ENCODE data around the gene WBP1.
A peak's percentile ranks its signal among the peaks of the same experiment; 100 is the strongest.

The WBP1 gene

GRCh38 chr2:74499940-74500577 is 41.8 kb downstream of the WBP1 start:
- Histone ChIP-seq H3K36me3 (ENCODE audit: insufficient read depth, low read length) (no peaks in the 10 kb centered on the region), H3K27me3 (ENCODE audit: insufficient read depth, low read length) (no peaks in the 10 kb centered on the region), H3K27ac (ENCODE audit: low read depth, low read length) (no peak overlapping the region), H3K79me2 (ENCODE audit: control insufficient read depth, insufficient read depth, low read length, unreplicated experiment) (peaks cover 21% of the 10 kb centered on the region), H3K4me3 (ENCODE audit: low read depth, low read length) (peak overlapping the region; percentile 81), H3K4me1 (ENCODE audit: control insufficient read depth, insufficient read depth, low read length, unreplicated experiment) (peaks cover 26% of the 10 kb centered on the region), H2AFZ (ENCODE audit: low read length, unreplicated experiment) (no peak overlapping the region)

DNA sequence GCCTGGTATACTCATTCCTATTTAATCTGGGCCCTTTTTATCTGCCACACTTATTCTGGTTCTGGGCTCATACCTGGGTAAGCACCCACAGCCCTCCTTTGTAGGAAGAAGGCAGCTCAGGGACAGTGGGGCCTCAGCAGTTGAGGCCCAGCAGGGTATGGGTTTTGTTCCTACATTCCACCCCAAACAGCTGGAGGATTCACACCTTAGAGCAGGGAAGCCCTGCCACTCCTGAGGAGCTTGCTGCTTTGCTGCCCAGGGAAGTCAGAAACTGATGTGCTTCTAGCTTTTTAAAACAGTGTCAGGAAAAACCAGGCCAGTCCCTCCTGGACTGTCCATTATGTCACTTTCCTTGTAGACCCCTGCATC is 42.3 kb downstream of the WBP1 start:
- Histone ChIP-seq H3K27ac (ENCODE audit: low read depth, low read length) (no peak overlapping the region), H3K27me3 (ENCODE audit: insufficient read depth, low read length) (no peaks in the 10 kb centered on the region), H3K36me3 (ENCODE audit: insufficient read depth, low read length) (no peaks in the 10 kb centered on the region), H2AFZ (ENCODE audit: low read length, unreplicated experiment) (no peak overlapping the region), H3K79me2 (ENCODE audit: control insufficient read depth, insufficient read depth, low read length, unreplicated experiment) (peaks cover 26% of the 10 kb centered on the region), H3K4me1 (ENCODE audit: control insufficient read depth, insufficient read depth, low read length, unreplicated experiment) (peaks cover 31% of the 10 kb centered on the region), H3K4me3 (ENCODE audit: low read depth, low read length) (no peak overlapping the region)

GRCh38 chr2:74501335-74502071 is 43.3 kb downstream of the WBP1 start:
- H2AFZ ChIP-seq (ENCODE audit: low read length, unreplicated experiment), result no peak overlapping the region
- H3K79me2 ChIP-seq (ENCODE audit: control insufficient read depth, insufficient read depth, low read length, unreplicated experiment), result peaks cover 32% of the 10 kb centered on the region
- H3K4me1 ChIP-seq (ENCODE audit: control insufficient read depth, insufficient read depth, low read length, unreplicated experiment), result peaks cover 36% of the 10 kb centered on the region
- H3K36me3 ChIP-seq (ENCODE audit: insufficient read depth, low read length), result no peaks in the 10 kb centered on the region
- H3K27me3 ChIP-seq (ENCODE audit: insufficient read depth, low read length), result no peaks in the 10 kb centered on the region
- no peak overlapping the region for H3K27ac ChIP-seq (ENCODE audit: low read depth, low read length)
- peak overlapping the region; percentile 76 for H3K4me3 ChIP-seq (ENCODE audit: low read depth, low read length)

DNA sequence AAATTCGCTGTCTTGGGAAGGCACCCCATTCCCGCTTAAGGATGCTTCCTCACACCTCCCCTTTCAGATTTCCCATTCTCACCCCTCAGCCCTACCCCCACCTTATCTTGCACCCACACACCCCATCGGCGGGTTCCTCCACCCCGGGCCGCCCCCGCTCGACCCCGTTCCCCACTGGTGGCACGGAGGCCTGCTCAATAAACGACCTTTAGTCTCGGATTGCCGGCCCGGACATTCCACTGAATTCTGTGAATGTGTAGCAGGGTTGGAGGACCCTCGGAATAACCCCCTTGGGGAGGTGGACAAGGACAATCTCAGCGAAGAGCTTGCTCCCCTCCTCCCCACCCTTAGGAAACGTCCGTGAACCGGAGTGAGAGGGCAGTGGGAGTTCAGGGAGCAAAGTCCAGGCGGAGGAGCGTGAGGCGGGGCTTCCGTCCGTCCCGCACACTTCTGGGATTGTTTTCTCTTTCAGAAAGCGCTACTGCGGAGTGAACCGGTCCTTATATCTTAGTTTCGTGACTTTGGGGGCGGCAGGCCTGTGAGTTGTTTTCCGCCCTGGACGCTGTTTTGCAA is 44.0 kb downstream of the WBP1 start:
- Histone ChIP-seq H3K4me1 (ENCODE audit: control insufficient read depth, insufficient read depth, low read length, unreplicated experiment) (peaks cover 41% of the 10 kb centered on the region), H3K27ac (ENCODE audit: low read depth, low read length) (no peak overlapping the region), H3K27me3 (ENCODE audit: insufficient read depth, low read length) (no peaks in the 10 kb centered on the region), H3K36me3 (ENCODE audit: insufficient read depth, low read length) (no peaks in the 10 kb centered on the region), H3K4me3 (ENCODE audit: low read depth, low read length) (peak overlapping the region; percentile 76), H3K79me2 (ENCODE audit: control insufficient read depth, insufficient read depth, low read length, unreplicated experiment) (peaks cover 32% of the 10 kb centered on the region), H2AFZ (ENCODE audit: low read length, unreplicated experiment) (peak overlapping the region; percentile 57)

GRCh38 chr2:74502720-74503505 is 44.7 kb downstream of the WBP1 start:
- Histone ChIP-seq H2AFZ (ENCODE audit: low read length, unreplicated experiment) (peak overlapping the region; percentile 57), H3K27me3 (ENCODE audit: insufficient read depth, low read length) (no peaks in the 10 kb centered on the region), H3K79me2 (ENCODE audit: control insufficient read depth, insufficient read depth, low read length, unreplicated experiment) (peaks cover 32% of the 10 kb centered on the region), H3K4me1 (ENCODE audit: control insufficient read depth, insufficient read depth, low read length, unreplicated experiment) (peaks cover 39% of the 10 kb centered on the region), H3K36me3 (ENCODE audit: insufficient read depth, low read length) (no peaks in the 10 kb centered on the region), H3K4me3 (ENCODE audit: low read depth, low read length) (peak overlapping the region; percentile 76), H3K27ac (ENCODE audit: low read depth, low read length) (peak overlapping the region; percentile 82)

- Histone ChIP-seq H3K27me3 (ENCODE audit: insufficient read depth, low read length) (no peaks in the 10 kb centered on the region), H3K79me2 (ENCODE audit: control insufficient read depth, insufficient read depth, low read length, unreplicated experiment) (peaks cover 32% of the 10 kb centered on the region), H3K4me1 (ENCODE audit: control insufficient read depth, insufficient read depth, low read length, unreplicated experiment) (peaks cover 34% of the 10 kb centered on the region), H2AFZ (ENCODE audit: low read length, unreplicated experiment) (peak overlapping the region; percentile 57), H3K27ac (ENCODE audit: low read depth, low read length) (peak overlapping the region; percentile 82), H3K36me3 (ENCODE audit: insufficient read depth, low read length) (no peaks in the 10 kb centered on the region), H3K4me3 (ENCODE audit: low read depth, low read length) (peak overlapping the region; percentile 76)
These were observed 45.6 kb downstream of the WBP1 start for GRCh38 chr2:74503506-74504475.

- Histone ChIP-seq H3K4me3 (ENCODE audit: low read depth, low read length) (peak overlapping the region; percentile 76), H2AFZ (ENCODE audit: low read length, unreplicated experiment) (no peak overlapping the region), H3K4me1 (ENCODE audit: control insufficient read depth, insufficient read depth, low read length, unreplicated experiment) (peaks cover 34% of the 10 kb centered on the region), H3K27ac (ENCODE audit: low read depth, low read length) (peak overlapping the region; percentile 82; the same call in 1 of the 2 replicates), H3K36me3 (ENCODE audit: insufficient read depth, low read length) (no peaks in the 10 kb centered on the region), H3K27me3 (ENCODE audit: insufficient read depth, low read length) (no peaks in the 10 kb centered on the region), H3K79me2 (ENCODE audit: control insufficient read depth, insufficient read depth, low read length, unreplicated experiment) (peaks cover 32% of the 10 kb centered on the region)
These were observed 46.4 kb downstream of the WBP1 start for GRCh38 chr2:74504591-74504990.

GRCh38 chr2:74505448-74506246 is 47.4 kb downstream of the WBP1 start:
- no peak overlapping the region for H2AFZ ChIP-seq (ENCODE audit: low read length, unreplicated experiment)
- no peaks in the 10 kb centered on the region for H3K36me3 ChIP-seq (ENCODE audit: insufficient read depth, low read length)
- H3K27me3 ChIP-seq (ENCODE audit: insufficient read depth, low read length), result no peaks in the 10 kb centered on the region
- H3K4me3 ChIP-seq (ENCODE audit: low read depth, low read length), result peak overlapping the region; percentile 76
- H3K27ac ChIP-seq (ENCODE audit: low read depth, low read length), result peak overlapping the region; percentile 82
- H3K4me1 ChIP-seq (ENCODE audit: control insufficient read depth, insufficient read depth, low read length, unreplicated experiment), result peaks cover 34% of the 10 kb centered on the region
- H3K79me2 ChIP-seq (ENCODE audit: control insufficient read depth, insufficient read depth, low read length, unreplicated experiment), result peaks cover 32% of the 10 kb centered on the region

DNA sequence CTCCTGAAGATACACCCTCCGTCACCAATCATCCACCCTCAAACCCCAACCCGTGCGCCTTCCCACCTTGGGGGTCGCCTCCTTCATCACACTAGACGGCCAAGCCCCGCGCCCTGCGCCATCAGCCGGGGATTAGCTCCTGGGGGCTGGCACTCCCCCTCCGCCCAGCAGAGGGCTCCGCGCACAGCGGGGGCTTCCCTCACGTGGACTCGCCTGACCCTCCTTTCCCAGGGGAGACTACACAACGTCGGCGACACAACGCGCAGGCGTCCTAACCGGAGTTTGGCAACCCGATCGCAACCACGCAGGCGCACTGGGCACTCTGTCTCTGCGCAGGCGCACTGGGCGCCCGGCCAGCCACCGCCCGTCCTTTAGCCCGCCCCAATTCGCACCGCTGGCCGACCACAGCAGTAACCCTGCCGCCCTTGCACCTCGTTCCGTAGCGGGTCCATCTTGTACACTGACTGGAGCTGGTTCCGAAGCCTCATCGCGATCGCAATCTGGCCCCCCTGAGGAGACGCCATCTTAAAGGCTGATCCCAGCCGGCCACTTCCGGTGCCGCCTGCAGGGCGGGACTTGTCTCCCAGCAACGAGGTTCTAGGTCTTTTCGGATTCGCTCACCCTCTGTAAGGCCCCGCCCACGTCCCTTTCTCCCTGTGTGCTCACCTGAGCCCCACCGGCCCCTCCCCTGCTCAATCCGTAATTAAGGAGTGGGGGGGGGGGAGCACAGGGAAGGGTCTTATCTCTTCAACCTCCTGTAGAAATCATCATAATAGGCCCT is 49.1 kb downstream of the WBP1 start, which contains the start of gene PCGF1:
PCGF1 (minus strand) TSS at position 551 of the 781 bp plus-strand sequence; CDS start at position 524, 27 bp downstream.
- H3K27me3 ChIP-seq (ENCODE audit: insufficient read depth, low read length), result peaks cover 8% of the 10 kb centered on the region
- peak within 1 kb of the TSS; percentile 84 for H2AFZ ChIP-seq (ENCODE audit: low read length, unreplicated experiment)
- H3K27ac ChIP-seq (ENCODE audit: low read depth, low read length), result peak within 1 kb of the TSS; percentile 97
- peaks cover 30% of the 10 kb centered on the region for H3K79me2 ChIP-seq (ENCODE audit: control insufficient read depth, insufficient read depth, low read length, unreplicated experiment)
- H3K4me1 ChIP-seq (ENCODE audit: control insufficient read depth, insufficient read depth, low read length, unreplicated experiment), result peaks cover 34% of the 10 kb centered on the region
- H3K4me3 ChIP-seq (ENCODE audit: low read depth, low read length), result peak within 1 kb of the TSS; percentile 84
- H3K36me3 ChIP-seq (ENCODE audit: insufficient read depth, low read length), result no peaks in the 10 kb centered on the region

Measured in ACC112 (cell line).